H9 (cell line): Measurements from ENCODE around the gene MYOCOS. TPM values are rescaled to one million over a fixed set of nuclear protein-coding genes. Genes with fewer than 3 reads are reported as not detected.

Experiments
- DNase-seq: peaks from one replicate; pipeline ENCODE4 v3.0.0-alpha.2; 2017
- H2AFZ ChIP-seq: one replicate; pipeline ENCODE4 v1.6.1; 2013; ENCODE audit warnings: mild to moderate bottlenecking, low read length, control low read depth, moderate library complexity
- H2AK5ac ChIP-seq: 2 replicates; pipeline ENCODE4 v1.6.1; 2013; ENCODE audit warnings: low read length, control low read depth, mixed read lengths; ENCODE audit not compliant: insufficient read length
- H2BK120ac ChIP-seq: one replicate; pipeline ENCODE4 v1.6.1; 2013; ENCODE audit warnings: low read depth, mild to moderate bottlenecking, low read length, control low read depth, inconsistent platforms; ENCODE audit not compliant: poor library complexity, severe bottlenecking
- H2BK12ac ChIP-seq: 2 replicates; pipeline ENCODE4 v1.6.1; 2013; ENCODE audit warnings: low read length, control low read depth, mixed read lengths, low read depth; ENCODE audit not compliant: insufficient read length
- H2BK15ac ChIP-seq: 2 replicates; pipeline ENCODE4 v1.6.1; 2013; ENCODE audit warnings: low read depth, low read length, control low read depth
- H2BK20ac ChIP-seq: one replicate; pipeline ENCODE4 v1.6.1; 2013; ENCODE audit warnings: low read depth, mild to moderate bottlenecking, low read length, control low read depth, inconsistent platforms; ENCODE audit not compliant: poor library complexity, severe bottlenecking
- H2BK5ac ChIP-seq: 2 replicates; pipeline ENCODE4 v1.6.1; 2013; ENCODE audit warnings: low read length, control low read depth, mixed read lengths; ENCODE audit not compliant: insufficient read length
- H3K14ac ChIP-seq: 2 replicates; pipeline ENCODE4 v1.6.1; 2013; ENCODE audit warnings: low read length, control low read depth; ENCODE audit not compliant: insufficient read depth
- H3K18ac ChIP-seq: 2 replicates; pipeline ENCODE4 v1.6.1; 2013; ENCODE audit warnings: low read depth, mild to moderate bottlenecking, mixed read lengths, low read length, control low read depth; ENCODE audit not compliant: insufficient read length
- H3K23ac ChIP-seq: 2 replicates; pipeline ENCODE4 v1.6.1; 2013; ENCODE audit warnings: low read length, control low read depth, mixed read lengths, low read depth; ENCODE audit not compliant: insufficient read length
- H3K23me2 ChIP-seq: 2 replicates; pipeline ENCODE4 v1.6.1; 2013; ENCODE audit warnings: low read depth, mild to moderate bottlenecking, mixed read lengths, low read length, control low read depth; ENCODE audit not compliant: insufficient read length, poor library complexity, severe bottlenecking
- H3K27ac ChIP-seq: 2 replicates; pipeline ENCODE4 v1.5.1; 2013; ENCODE audit warnings: low read length, control low read depth, mixed read lengths, low read depth; ENCODE audit not compliant: insufficient read length
- H3K27me3 ChIP-seq: 2 replicates; pipeline ENCODE4 v1.6.1; 2013; ENCODE audit warnings: low read length, control low read depth, inconsistent platforms; ENCODE audit not compliant: insufficient read depth
- H3K4ac ChIP-seq: 2 replicates; pipeline ENCODE4 v1.6.1; 2013; ENCODE audit warnings: low read depth, mild to moderate bottlenecking, control low read depth, inconsistent platforms, low read length, moderate library complexity
- H3K4me1 ChIP-seq: 2 replicates; pipeline ENCODE4 v1.6.1; 2013; ENCODE audit warnings: low read length, control low read depth, inconsistent platforms; ENCODE audit not compliant: insufficient read depth
- H3K4me2 ChIP-seq: 2 replicates; pipeline ENCODE4 v1.6.1; 2013; ENCODE audit warnings: low read length, control low read depth, mixed read lengths; ENCODE audit not compliant: insufficient read length, insufficient read depth
- H3K56ac ChIP-seq: 2 replicates; pipeline ENCODE4 v1.6.1; 2013; ENCODE audit warnings: low read depth, mild to moderate bottlenecking, mixed read lengths, low read length, control low read depth; ENCODE audit not compliant: insufficient read length
- H3K79me1 ChIP-seq: 2 replicates; pipeline ENCODE4 v1.6.1; 2013; ENCODE audit warnings: low read depth, mild to moderate bottlenecking, moderate library complexity, low read length, control low read depth, inconsistent platforms; ENCODE audit not compliant: insufficient read depth, poor library complexity, severe bottlenecking
- H3K79me2 ChIP-seq: 2 replicates; pipeline ENCODE4 v1.6.1; 2013; ENCODE audit warnings: low read length, control low read depth, inconsistent platforms; ENCODE audit not compliant: insufficient read depth
- H3K9ac ChIP-seq: 2 replicates; pipeline ENCODE4 v1.6.1; 2013; ENCODE audit warnings: low read length, control low read depth, mixed read lengths; ENCODE audit not compliant: insufficient read length; ENCODE audit errors: extremely low read depth
- H3K9me3 ChIP-seq: one replicate; pipeline ENCODE4 v1.6.1; 2013; ENCODE audit warnings: low read depth, low read length, inconsistent platforms; ENCODE audit not compliant: control insufficient read depth
- H3T11ph ChIP-seq: one replicate; pipeline ENCODE4 v1.6.1; 2013; ENCODE audit warnings: mild to moderate bottlenecking, low read length, control low read depth, inconsistent platforms
- H4K20me1 ChIP-seq: one replicate; pipeline ENCODE4 v1.6.1; 2013; ENCODE audit not compliant: control insufficient read depth, insufficient read length, insufficient read depth
- H4K5ac ChIP-seq: 2 replicates; pipeline ENCODE4 v1.6.1; 2013; ENCODE audit warnings: low read depth, mild to moderate bottlenecking, mixed read lengths, low read length, control low read depth; ENCODE audit not compliant: insufficient read length
- H4K8ac ChIP-seq: replicated peaks from 2 replicates; pipeline ENCODE4 v1.6.1; 2013; ENCODE audit warnings: low read length, control low read depth, mixed read lengths, low read depth; ENCODE audit not compliant: insufficient read length
- H4K91ac ChIP-seq: 2 replicates; pipeline ENCODE4 v1.6.1; 2013; ENCODE audit warnings: low read depth, mild to moderate bottlenecking, moderate library complexity, mixed read lengths, low read length, control low read depth; ENCODE audit not compliant: insufficient read length
- H3K27ac Mint-ChIP-seq, 3 experiments: 2 replicates in 2 of 3; 3 replicates in 1 of 3; pipeline ENCODE4 v1.8.0; 2020 to 2021; ENCODE audit warnings: mixed read lengths in 3 of 3, mild to moderate bottlenecking in 1 of 3, moderate library complexity in 1 of 3
- H3K27me3 Mint-ChIP-seq: 2 replicates; pipeline ENCODE4 v1.8.0; 2021; ENCODE audit warnings: low read depth, mild to moderate bottlenecking, moderate library complexity, mixed read lengths
- H3K36me3 Mint-ChIP-seq, 3 experiments: 2 replicates in 2 of 3; 3 replicates in 1 of 3; pipeline ENCODE4 v1.8.0; 2020 to 2021; ENCODE audit warnings: low read depth in 3 of 3, mixed read lengths in 3 of 3; ENCODE audit not compliant: insufficient read depth in 1 of 3
- H3K4me1 Mint-ChIP-seq, 2 experiments: 2 replicates each; pipeline ENCODE4 v1.8.0; 2020; ENCODE audit warnings: mixed read lengths in 2 of 2
- H3K4me3 Mint-ChIP-seq, 2 experiments: 2 replicates in 1 of 2; 3 replicates in 1 of 2; pipeline ENCODE4 v1.8.0; 2020 to 2021; ENCODE audit warnings: mild to moderate bottlenecking in 2 of 2, mixed read lengths in 2 of 2, moderate library complexity in 1 of 2
- H3K9me3 Mint-ChIP-seq, 2 experiments: 2 replicates in 1 of 2; 3 replicates in 1 of 2; pipeline ENCODE4 v1.8.0; 2020; ENCODE audit warnings: mild to moderate bottlenecking in 2 of 2, mixed read lengths in 2 of 2, moderate library complexity in 1 of 2
- CTCF ChIP-seq: fragments of 200-600 bp; sonication (generic); conservative IDR thresholded peaks from 3 replicates; pipeline ENCODE4 v1.8.0; 2021; ENCODE audit warnings: antibody characterized with exemption, mild to moderate bottlenecking
- WGBS: extraction: QIAGEN DNeasy Blood & Tissue Kit; methylation state at CpG from one replicate; pipeline ENCODE4 v1.1.7; 2013; ENCODE audit warnings: missing lambda C conversion rate, low lambda C conversion rate, mixed read lengths; ENCODE audit not compliant: insufficient read length; ENCODE audit errors: extremely low coverage; 5-methylcytosine and 5-hydroxymethylcytosine counted together
- total RNA-seq: library from RNA; stranded (reverse); gene quantifications from 2 replicates; pipeline ENCODE4 v1.2.1, GENCODE V29; 2021

MYOCOS gene
- total RNA-seq, 1 experiment from 2014 or later, result 0.13 TPM

- Histone ChIP-seq H3K79me2 (no peaks in the 10 kb centered on the region), H3K14ac (no peak overlapping the region), H3K27ac (no peak overlapping the region), H3K56ac (no peak overlapping the region), H3K79me1 (no peaks in the 10 kb centered on the region), H4K91ac (no peak overlapping the region), H2BK15ac (no peak overlapping the region), H3K18ac (no peak overlapping the region), H2BK12ac (no peak overlapping the region), H2BK20ac (no peak overlapping the region), H4K20me1 (no peaks in the 10 kb centered on the region), H3K4ac (no peak overlapping the region), H3K9ac (no peak overlapping the region), H3K23me2 (no peaks in the 10 kb centered on the region), H3K4me2 (no peak overlapping the region), H3K27me3 (no peaks in the 10 kb centered on the region), H2AFZ (no peak overlapping the region), H2BK5ac (no peak overlapping the region), H4K8ac (no peak overlapping the region), H2AK5ac (no peak overlapping the region), H2BK120ac (no peak overlapping the region), H3T11ph (no peak overlapping the region), H3K4me1 (no peaks in the 10 kb centered on the region), H3K23ac (no peak overlapping the region), H4K5ac (no peak overlapping the region), H3K9me3 (no peaks in the 10 kb centered on the region)
- no peak for DNase-seq
- Mint-ChIP-seq H3K4me3 (no peak overlapping the region), H3K9me3 (no peaks in the 10 kb centered on the region), H3K27me3 (no peaks in the 10 kb centered on the region), H3K27ac (no peak overlapping the region), H3K4me1 (peaks cover 0 to 4% of the 10 kb centered on the region in 2 experiments; a peak in 1 of 4 replicates), H3K36me3 (peaks cover 63 to 89% (median 84%) of the 10 kb centered on the region in 3 experiments)
- WGBS, result no CpG with 5 or more reads among the region's 2 CpGs
- no peak for TF ChIP-seq CTCF
Measured at GRCh38 chr1:171588230-171588629, 33.8 kb upstream of the MYOCOS start.
